GM18870 (cell line): ENCODE data around the gene OBSL1.

Experiments used
- ATAC-seq: cut with Tn5 transposase; IDR thresholded peaks from one replicate; pipeline ENCODE4 v1.9.1; 2021; ENCODE audit warnings: moderate library complexity; ENCODE audit not compliant: unreplicated experiment

Gene OBSL1

DNA sequence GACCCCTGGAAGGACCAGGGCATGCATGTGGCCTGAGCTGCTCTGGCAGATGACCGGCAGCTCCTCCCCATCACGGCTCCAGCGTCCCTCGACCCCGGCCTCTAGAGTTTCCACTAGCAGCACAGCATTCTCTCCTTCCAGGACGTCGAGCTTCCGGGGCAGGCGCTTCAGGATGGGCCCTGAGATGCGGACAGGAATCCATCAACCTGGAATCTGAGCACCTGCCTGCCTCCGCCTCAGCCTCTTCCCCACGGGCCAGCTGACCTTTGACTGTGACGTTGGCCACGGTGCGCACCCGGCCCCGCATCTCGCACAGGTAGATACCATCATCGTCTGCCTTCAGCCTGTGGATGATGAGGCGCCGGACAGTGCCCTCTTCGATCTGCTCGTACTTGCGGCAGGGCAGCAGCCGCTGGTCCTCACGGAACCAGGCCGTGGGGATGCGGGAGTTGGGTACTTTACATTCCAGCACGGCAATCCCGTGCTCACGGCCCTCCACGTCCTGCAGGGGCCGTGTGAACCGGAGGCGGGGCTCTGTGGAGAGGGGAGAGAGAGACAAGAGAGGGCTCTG is 3.5 kb downstream of the OBSL1 start:
- no peak for ATAC-seq

DNA sequence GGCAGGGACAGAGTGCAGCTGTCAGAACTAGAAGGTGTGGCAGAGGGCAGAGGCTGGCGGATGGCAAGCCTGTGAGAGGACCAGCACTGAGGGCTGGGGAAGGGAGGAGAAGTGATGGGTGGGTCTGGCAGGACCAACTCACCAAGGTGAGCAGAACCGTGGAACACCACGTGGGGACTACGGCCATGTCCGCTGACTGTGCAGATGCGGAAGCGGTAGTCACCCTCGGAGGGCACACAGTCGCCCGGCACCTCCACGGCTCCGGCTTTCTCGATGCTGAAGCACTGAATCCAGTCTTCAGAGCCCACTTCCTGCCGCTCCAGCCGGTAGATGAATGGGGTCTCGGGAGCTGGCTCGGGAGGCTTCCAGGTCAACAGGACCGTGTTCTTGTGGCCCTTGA is 4.2 kb downstream of the OBSL1 start:
- no peak for ATAC-seq

DNA sequence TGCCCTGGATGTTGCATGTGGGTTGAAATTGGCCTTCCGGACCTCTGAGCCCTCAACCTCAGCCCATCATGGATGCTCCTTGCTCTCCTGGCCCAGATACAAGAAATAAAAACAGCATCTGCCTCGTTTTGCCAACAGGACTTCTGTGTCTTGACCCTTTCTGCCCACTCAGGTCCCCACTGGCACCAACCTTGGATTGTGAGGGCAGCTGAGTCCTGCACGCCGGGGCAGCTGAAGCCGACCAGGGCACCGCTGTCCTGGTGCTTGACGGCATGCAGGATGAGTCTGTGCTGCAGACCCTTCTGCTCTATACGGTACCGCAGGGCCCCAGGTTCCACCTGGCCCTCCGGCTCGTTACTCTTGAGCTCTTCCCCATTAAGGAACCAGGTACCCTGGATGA is 4.7 kb downstream of the OBSL1 start:
- ATAC-seq: no peak

DNA sequence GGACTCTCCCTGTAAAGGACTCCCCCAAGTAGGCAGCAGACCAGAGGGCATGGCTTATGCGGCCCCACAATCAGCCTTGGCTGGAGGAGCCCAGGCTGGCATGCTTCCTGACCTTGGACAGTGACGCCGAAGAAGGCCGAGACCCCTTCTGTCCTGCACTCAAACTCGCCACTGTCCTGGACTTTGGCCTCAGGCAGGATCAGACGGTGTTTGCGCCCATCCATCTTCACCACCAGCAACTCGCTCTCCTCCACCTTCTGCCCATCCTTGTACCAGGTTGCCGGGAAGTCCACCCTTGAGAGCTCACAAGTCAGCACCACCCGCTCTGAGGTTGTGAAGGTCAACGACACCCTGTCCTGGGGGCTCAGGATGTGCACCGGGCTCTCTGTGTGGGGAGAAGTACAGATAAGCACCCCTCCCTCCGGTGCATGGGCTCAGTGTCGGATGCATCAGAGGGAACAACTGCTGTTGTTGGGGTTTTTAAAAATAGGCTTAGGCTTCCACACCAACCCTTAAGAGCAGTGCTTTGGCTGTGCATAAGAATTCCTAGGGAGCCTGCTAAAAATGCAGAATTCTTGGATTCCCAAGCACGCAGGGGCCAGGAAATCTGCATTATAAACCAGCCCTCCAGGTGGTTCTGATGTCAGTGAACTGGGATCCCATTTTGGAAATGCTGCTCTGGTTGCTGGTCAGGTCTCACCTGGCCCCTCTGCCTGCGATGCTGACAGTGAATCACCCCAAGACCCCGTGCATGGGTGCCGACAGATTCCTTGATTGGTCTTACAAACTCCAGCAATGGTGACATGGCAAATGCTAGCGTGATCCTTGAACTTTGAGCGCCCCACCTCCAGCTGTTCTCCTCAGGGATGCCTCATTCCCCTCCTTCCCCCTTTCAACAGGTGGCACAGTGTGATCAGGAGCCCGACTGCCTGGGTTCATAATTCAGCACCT is 5.9 kb downstream of the OBSL1 start:
- ATAC-seq: no peak

DNA sequence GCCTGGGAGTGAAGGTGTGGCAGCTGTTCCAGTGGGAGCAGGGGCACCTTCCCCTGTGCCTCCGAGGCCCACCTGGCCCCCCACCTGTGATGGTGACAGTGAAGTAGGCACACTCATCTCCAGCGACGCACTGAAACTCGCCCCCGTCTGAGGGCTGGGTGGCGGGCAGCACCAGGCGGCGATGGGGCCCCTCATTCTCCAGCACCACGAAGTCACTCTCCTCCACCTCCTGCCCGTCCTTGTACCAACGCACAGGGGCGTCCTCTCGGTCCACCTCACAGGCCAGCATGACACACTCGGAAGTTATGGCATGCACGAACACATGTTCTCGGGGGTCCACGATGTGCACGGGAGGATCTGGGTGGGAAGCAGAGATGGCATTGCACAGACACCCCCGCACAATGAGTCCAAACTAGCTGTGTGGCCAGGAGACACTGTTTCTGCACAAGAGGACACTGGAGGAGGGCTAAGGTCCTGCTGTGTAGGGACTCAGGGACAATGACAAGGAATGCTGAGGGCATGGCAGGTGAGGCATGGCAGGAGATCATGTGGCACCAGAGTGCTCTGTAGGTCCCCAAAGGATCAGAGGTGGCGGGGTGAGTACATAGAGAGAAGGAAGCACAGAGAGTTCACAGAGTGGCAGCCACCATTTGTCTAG is 7.9 kb downstream of the OBSL1 start:
- ATAC-seq: no peak

DNA sequence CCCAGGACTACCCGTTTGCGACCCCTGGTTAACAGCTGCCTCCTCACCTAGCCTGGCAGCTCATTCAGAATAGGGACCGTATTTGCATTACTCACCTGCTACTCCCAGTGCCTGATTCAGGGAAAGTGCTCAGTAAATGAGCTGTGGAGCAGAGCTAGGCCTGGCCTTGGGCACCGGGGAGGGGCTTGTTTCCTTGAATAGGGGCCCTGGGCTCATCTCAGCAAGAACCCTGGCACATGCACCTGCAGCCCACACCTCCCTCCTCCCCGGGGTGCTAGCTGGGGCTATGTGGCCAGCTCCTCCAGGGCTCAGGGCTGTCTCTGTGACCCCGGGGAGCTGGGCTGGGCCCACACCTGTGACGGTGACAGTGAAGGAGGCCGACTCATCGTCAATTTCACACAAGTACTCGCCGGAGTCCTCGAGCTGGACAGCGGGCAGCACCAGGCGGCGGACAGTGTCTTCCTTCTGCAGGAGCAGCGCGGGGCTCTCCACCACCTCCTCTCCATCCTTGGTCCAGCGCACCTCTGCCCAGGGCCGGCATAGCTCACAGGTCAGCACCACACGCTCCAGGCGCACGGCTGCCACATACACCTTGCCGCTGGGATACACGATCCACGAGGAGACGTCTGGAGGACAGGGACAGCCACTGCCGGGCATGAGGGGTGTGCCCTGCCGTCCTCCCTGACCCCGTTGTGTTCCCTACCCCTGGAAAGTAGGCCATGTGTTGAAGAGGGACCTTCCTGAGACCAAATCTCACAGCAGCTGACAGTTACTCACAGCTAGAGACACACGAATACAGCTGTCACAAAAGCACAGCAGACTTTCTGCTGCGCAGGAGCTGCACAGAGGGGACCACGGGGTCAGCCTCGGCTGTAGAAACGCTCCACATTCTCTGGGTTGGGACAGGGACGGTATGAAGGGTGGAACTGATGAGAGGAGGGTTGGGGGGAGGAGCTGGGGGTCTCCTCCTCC is 9.0 kb downstream of the OBSL1 start:
- no peak for ATAC-seq

DNA sequence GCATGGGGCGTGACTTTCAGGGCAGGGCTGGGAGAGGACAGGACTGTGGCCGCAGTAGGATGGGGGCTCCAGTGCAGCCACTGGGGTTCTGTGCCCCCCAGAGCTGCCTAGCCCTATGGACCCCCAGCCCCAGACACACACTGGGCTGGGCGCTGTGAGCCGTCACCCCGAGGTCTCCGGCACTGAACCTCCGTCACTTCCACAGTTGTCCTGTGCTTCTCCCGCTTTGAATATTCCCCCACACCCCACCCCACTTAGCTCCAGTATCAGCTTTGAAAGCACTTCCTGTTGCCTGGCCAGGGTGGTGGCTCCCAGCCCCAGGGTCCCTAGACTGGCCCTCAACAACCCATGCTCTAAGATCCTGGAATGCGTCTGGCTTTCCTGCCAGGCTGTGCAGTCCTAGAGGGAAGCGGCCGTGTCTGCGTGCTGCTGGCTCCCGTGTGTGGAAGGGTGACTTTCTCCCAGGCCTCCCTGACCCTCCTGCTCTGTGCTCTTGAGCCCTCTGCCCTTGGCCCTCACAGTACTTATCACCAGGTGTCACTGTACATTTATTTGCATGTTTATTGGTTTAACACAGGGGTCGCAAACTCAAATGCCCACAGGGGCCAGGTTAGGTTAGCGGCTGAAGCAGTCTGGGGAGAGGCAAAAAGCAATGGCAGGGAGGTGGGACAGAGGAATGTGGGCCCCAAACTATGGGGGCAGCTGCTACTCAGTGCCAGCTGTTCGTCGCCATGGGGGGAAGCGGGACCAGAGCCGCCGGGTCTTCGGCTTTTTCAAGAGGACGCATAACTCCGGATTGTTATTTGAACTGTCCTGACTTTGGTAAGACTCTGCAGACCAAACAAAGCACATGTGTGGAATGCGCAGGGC is 9.9 kb downstream of the OBSL1 start:
- no peak for ATAC-seq

DNA sequence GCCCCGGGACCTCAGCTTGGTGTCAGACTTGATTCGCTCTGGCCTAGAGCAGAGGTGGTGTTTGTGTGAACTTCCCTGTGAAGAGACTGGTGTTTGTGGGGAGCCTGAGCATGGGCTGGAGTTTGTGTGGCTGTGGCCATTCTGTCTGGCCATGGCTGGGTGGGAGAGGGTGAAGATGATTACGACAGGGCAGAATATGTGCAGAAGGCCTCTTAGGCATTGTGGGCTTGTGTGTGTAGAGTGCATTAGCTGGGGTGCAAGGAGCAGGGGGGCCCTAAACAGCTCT is 10.5 kb downstream of the OBSL1 start:
- no peak for ATAC-seq

DNA sequence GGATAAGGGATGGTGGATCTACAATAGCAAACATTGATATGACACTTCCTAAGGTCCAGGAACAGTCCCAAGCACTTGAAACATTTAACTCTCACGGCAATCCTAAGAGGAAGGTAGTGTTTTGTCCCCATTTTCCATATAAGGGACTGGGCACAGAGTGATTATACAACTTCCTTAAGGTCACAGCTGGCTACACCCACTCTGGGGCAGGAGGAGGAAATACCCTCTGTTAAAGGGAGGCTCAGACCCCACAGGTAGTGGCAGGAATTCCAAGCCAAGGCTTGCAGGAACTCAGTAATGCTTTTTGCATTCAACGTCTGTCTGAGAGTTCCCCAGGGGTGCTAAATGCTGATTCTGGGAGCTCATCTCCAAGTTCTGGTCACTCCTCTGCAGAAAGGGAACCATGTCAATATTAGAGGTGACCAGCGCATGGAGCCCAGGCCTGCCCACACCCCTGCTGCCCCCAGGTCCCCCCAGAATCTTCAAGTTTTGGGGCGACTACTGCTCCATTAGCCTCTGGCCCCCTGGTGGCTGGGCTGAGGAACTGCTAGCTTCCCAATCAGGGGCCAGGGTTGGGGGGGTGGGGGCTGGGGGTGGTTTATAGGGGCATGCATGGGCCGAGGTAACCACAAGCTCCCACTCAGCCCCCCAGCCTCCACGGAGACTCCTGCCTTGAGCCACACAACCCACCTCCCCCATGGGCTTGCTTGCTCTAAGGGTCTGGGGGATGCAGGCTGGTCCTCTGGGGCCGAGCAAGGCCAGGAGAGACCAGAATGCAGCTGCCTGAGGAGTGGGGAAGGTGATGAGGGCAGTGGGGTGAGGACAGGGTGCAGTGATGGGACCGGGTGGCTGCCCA is 11.1 kb downstream of the OBSL1 start:
- no peak for ATAC-seq

DNA sequence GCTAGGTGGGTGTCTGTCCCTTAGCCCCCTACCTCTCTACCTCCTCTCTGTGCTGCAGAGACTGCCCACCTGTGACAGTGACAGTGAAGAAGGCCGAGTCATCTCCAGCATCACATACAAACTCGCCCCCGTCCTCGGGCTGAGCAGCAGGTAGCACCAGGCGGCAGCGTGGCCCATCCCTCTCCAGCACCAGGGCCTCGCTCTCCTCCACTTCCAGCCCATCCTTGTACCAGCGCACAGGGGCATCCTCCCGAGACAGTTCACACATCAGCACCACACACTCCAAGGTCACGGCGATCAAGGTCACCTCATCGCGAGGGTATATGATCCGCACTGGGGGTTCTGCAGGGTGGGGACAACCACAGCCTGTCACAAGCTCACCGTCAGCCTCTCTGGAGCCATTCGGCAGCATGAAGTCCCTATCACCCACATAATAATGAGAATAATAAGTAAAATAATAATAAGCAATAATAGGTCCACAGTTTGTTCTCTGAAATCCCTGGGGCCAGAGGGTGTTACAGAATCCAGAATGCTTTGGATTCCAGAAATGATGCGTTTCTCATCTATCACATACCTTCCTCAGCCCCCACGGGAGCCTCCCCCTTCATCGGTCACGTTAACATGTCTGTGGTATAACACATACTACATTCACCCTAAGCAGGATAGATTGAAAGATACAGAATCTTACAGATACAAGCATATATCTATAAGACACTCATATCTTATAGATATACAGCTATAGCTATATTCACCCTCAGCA is 12.0 kb downstream of the OBSL1 start:
- ATAC-seq: no peak

DNA sequence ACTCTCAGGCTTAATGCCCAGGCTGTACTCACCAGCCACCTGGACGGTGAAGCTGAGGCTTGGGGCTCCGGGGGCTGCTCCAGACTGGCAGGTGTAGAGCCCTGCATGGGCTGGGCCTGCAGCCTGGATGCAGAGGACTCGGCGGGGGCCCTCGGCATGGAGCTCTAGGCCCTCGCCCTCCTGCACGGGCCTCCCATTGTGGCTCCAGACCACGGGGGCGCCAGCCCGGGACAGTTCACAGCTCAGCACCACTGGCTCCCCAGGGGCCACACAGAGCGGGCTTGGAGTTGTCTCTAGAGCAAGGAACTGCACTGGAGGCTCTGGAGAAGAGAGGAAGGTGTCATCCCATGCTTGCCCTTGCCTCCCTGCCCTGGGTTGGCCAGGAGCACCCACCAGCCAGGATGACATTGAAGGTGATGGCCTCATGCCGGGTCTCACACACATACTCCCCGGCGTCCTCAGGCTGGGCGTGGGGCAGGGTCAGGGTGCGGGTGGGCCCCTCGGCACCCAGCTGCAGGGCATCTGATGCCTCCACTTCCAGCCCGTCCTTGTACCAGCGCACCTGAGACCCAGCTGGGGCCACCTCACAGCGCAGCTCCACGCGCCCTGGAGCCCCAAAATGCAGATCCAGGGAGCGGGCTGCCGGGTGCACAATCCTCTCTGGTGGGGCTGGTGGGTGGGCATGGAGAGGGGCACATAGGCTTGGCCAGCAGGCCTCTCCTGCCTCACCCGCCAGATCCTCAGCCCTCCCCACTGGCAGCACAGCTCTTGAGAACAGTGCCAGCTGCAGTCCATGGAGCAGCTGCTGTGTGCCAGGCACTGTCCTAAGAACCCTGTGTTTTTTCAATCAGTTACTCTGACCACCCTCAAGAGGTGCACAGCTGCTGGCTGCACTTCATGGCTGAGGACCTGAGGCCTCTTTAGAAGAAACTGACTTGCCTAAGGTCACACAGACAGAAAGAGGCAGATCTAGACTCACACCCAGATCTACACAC is 13.3 kb downstream of the OBSL1 start:
- no peak for ATAC-seq

DNA sequence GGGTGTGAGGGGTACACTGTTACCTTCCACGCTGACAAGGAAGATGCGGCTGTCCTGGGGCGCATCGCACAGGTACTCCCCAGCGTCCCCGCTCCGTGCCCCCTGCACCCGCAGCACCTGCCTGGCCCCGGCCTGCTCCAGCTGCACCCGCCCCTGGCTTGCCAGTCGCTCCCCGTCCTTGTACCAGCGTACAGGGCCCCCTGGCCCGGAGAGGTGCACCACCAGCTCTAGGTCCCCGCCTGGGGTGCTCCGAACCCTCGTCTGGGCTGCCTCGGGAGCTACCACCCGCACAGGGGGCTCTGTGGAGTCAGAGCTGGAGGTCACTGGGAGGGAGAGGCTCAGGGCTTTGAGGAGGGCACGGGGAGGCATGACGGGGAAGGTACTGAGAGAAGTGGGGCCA is 14.0 kb downstream of the OBSL1 start:
- no peak for ATAC-seq

DNA sequence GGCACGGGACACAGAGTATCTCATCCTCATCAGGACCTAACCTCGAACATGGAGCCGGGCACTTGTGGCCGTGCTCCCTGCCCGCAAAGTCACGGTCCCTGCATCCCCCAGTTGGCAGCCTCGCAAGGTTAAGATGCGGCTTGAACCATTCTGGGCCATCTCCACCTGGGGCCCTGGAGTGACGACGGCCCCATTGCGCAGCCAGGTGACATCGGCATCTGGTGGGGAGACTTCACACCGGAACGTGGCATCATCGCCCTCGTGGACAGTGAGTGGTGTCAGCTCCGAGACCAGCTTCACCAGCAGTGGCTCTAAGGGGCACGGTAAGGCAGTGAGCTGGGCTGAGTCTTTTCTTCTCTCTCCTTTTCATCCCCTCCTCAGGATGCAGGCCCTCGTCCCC is 14.9 kb downstream of the OBSL1 start:
- no peak for ATAC-seq

DNA sequence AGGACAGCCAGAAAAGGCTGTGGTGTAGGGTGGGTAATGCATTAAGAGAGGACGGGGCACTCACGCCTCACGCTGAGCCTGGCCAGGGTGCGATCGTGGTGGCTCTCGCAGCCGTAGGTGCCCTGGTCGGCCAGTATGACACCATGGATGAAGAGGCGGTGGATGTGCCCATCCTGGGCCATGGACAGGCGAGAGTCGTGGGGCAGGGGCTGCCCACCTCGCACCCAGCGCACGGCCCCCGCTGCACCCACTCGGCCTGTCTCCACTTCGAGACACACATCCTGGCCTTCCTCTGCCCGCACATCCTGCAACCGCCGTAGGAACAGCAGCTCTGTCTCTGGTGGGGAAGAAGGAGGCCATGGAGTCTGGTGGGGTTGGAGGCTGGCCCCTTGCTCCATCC is 15.4 kb downstream of the OBSL1 start:
- no peak for ATAC-seq

DNA sequence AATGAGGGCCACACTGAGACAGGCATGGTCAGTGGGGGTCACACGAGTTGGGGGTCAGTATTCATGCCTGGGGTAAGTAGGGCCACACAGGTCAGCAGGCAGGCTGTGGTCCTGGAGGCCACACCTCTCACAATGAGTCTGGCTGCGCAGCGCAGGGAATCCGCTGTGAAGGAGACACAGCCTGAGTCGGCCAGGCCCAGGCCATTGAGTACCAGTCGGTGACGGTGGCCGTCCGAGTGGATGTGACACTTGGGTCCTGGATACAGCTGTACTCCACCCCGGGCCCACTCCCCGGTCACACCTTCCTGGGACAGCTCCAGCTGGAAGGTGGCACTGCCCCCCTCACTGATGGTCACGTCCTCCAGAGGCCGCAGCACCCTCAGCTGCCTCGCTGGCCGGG is 17.0 kb downstream of the OBSL1 start:
- ATAC-seq: no peak

DNA sequence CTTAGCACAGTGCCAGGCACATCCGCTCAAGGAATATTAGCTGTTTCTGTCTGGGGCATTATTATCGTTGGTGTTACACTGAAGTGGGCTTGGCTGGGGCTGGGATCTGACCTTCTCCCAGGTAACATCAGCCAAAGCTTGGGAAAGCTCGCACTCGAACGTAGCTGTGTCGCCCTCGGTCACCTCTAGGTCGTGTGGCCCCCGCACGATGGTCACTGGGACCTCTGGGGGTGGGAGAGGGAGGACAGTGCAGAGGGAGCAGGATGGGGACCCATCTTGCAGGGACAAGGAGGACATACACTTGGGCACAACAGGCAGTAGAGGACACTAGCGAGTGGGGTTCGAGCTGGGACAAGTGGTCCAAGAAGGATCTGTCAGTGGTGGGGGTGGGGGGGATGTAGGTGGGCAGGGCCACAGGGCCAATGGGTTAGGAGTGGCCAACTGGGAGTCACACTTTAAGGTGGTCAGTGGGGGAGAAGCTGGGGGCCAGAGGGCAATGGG is 17.8 kb downstream of the OBSL1 start:
- no peak for ATAC-seq

DNA sequence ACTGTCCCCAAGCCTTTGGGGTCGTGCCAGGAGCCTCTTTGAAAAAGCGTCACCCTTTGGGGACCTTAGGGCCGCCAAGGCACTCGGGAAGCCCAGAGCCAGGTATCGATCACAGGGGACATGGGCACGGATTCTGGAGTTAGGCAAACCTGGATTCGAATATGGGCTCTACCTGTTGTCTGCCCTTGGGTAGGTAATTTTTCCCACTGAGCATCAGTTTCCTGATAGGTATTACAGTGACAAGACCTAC is 18.2 kb downstream of the OBSL1 start:
- ATAC-seq: no peak
